HUES48 (cell line): ENCODE data around the gene FNIP1.
A peak's percentile ranks its signal among the peaks of the same experiment; 100 is the strongest.

ENCODE experiments used
- H3K27ac ChIP-seq: one replicate; pipeline ENCODE4 v1.7.0; 2013; ENCODE audit warnings: low read depth, low read length, inconsistent platforms
- H3K27me3 ChIP-seq: 2 replicates; pipeline ENCODE4 v1.6.1; 2013; ENCODE audit warnings: mild to moderate bottlenecking, low read length; ENCODE audit not compliant: control insufficient read depth, insufficient read depth
- H3K36me3 ChIP-seq: 2 replicates; pipeline ENCODE4 v1.6.1; 2013; ENCODE audit warnings: low read length; ENCODE audit not compliant: control insufficient read depth, insufficient read depth
- H3K4me1 ChIP-seq: 2 replicates; pipeline ENCODE4 v1.6.1; 2013; ENCODE audit warnings: mild to moderate bottlenecking, low read length; ENCODE audit not compliant: control insufficient read depth, insufficient read depth
- H3K4me3 ChIP-seq: 2 replicates; pipeline ENCODE4 v1.5.1; 2013; ENCODE audit warnings: mild to moderate bottlenecking, low read depth, low read length
- H3K9ac ChIP-seq: 2 replicates; pipeline ENCODE4 v1.6.1; 2013; ENCODE audit warnings: mild to moderate bottlenecking, low read depth, low read length, moderate library complexity
- H3K9me3 ChIP-seq: 2 replicates; pipeline ENCODE4 v1.6.1; 2013; ENCODE audit warnings: low read length; ENCODE audit not compliant: control insufficient read depth, insufficient read depth

FNIP1 gene

DNA sequence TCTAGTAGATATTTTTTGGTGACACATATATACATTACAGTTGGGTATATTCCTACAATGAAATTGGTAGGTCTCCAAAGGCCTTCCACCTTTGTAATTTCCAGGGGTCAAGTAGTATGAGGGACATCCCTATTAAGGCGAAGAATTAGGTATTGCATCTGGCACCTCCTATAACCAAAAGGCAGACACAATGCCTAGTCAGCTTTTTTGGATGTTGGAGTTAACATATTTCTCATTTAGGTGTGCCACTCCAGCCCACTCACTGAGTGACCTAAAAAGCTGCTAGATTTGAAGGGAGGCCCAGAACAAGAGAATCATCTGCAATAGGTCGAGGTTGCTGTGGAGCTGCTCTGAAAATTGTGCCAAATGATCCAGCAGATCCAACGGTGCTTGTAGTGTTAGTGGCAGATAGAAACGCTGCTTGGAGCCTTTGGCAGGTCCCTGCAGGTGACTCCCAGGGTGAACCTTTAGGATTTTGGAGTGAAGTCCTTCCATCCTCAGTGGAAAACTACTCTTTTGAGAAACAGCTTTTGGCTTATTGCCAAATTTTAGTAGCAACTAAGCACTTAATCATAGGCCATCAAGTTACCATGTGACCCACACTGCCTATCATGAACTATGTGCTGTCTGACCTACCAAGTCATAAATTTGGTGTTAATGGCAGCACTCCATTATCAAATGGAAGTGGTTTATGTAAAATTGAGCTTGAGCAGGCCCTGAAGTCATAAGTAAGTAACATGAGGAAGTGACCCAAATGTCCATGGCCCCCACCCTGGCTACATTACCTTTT, 15.7 kb upstream of the FNIP1 start:
- Histone ChIP-seq H3K4me3 (no peak overlapping the region), H3K9ac (no peak overlapping the region), H3K36me3 (no peaks in the 10 kb centered on the region), H3K9me3 (no peaks in the 10 kb centered on the region), H3K27me3 (no peaks in the 10 kb centered on the region), H3K4me1 (no peaks in the 10 kb centered on the region), H3K27ac (no peak overlapping the region)

DNA sequence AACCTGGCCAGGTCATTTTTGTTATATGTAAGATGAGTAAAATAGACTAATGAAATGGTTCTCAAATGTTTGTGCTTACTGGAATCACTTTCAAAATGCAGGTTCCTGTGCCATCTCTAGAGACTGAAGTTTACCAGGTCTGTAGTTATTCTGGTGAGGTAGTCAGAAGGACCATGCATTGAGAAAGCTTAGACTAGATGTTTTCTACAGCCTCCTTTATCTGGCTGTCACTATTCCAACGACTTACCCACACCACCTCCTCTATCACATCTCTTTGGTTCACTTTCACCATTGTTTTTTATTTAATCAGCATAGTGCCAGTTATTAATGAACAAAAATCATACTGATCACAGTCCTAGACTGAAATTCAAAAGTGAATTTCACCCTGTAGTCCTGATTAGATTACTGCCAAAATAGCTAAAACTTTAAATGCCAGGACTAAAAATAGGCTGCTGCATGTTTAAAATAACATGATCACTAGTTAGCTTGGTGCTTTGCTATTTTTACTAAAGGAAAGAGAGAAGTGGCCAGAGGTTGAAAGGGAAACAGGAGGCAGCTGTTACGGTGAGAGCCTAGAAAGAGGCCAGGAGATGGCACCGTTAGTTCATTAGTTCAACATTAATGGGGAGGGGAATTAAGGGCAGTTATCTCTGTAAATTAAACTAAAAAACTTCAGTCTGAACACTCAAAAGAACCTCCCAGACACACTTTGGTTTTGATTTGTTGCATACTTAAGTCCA, 13.9 kb upstream of the FNIP1 start:
- H3K27ac ChIP-seq = no peak overlapping the region
- H3K27me3 ChIP-seq = no peaks in the 10 kb centered on the region
- H3K9ac ChIP-seq = no peak overlapping the region
- H3K36me3 ChIP-seq = no peaks in the 10 kb centered on the region
- no peaks in the 10 kb centered on the region for H3K4me1 ChIP-seq
- H3K9me3 ChIP-seq = no peaks in the 10 kb centered on the region
- no peak overlapping the region for H3K4me3 ChIP-seq

DNA sequence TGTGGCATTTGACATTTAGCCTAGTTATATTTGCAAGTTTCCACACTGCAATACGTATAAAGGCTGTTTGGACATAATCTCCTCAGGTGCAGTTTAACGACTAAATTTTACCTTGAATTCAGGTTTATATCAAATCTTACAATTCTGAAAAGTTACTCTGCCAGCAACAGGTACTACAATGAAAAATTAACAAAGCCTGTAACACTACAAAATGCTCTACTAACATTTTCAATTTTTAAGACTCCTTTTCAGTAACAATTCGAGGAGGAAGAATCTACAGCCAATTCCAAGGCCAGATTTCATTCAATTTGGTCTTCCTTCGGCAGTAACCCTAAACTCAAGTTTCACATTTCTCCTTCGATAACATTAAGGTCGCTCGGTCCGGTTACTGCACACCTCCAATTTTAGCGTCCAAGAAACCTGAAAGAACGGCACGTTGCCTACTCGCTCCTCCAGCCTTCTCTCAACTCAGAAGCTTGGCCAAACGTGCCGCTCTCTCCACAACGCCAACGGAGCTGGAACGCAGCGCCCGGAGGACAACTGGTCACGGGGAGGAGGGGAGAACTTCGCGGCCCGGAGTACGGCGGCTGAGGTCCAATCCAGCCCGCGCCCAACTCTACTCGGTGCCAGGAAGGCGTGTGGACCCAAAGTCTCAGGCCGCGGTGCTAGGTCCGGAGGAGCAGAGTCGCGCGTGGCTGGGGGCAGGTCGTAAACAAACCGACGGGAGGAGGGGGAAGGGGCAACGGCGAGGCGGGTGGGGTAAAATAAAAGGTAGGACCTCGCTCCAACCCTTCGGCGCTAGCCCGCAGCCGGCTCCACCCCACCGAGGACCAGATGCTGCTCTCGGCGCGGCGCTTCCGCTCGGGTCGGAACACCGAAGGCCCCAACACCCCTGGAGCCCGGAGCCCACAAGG, 681 bp downstream of the FNIP1 start:
- H3K36me3 ChIP-seq = no peaks in the 10 kb centered on the region
- H3K4me1 ChIP-seq = no peaks in the 10 kb centered on the region; the same call in 1 of the 2 replicates

DNA sequence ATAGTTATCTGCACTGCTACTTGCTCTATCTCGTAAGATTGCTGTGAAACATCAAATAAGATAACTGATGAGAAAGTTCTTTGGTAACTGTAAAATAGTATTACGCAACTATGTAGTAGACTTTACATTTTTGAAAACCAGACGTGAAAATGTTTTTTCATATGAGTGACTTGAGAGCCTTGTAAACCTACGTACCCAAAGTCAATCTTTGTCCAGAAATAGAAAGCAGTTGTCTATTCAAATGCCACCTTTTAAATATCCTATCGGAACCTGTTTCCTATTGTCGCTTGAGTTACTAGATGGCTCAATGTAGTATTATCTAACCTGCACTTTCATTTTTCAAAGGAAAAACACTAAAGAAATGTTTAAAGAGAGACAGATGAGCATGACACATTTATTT, 1.6 kb downstream of the FNIP1 start:
- Histone ChIP-seq H3K36me3 (no peaks in the 10 kb centered on the region), H3K27me3 (peaks cover 5% of the 10 kb centered on the region; the same call in 1 of the 2 replicates), H3K27ac (no peak overlapping the region), H3K9me3 (no peaks in the 10 kb centered on the region), H3K9ac (no peak overlapping the region), H3K4me1 (no peaks in the 10 kb centered on the region; the same call in 1 of the 2 replicates), H3K4me3 (peak overlapping the region; percentile 85)

More for the DNA sequence above, 681 bp downstream of the FNIP1 start:
- peaks cover 5% of the 10 kb centered on the region; the same call in 1 of the 2 replicates for H3K27me3 ChIP-seq
- H3K9me3 ChIP-seq = no peaks in the 10 kb centered on the region
- peak overlapping the region; percentile 83 for H3K27ac ChIP-seq
- H3K4me3 ChIP-seq = peak overlapping the region; percentile 85
- H3K9ac ChIP-seq = peak overlapping the region; percentile 82

DNA sequence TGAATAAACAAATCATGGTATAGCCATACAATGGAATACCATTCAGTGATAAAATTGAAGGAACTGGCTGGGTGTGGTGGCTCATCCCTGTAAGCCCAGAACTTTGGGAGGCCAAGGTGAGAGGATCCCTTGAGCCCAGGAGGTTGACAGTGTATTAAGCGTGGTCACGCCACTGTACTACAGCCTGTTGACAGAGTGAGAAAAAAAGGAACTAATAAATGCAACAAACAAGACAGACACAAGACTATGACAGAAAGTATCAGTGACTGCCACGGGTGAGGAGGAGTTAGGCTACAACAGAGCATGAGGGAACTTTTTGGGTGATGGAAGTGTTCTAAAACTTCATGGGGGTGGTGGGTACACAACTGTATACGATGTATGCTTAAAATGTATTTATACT, 2.2 kb downstream of the FNIP1 start:
- no peaks in the 10 kb centered on the region for H3K9me3 ChIP-seq
- H3K4me3 ChIP-seq = no peak overlapping the region
- H3K36me3 ChIP-seq = no peaks in the 10 kb centered on the region
- H3K27me3 ChIP-seq = peaks cover 5% of the 10 kb centered on the region; the same call in 1 of the 2 replicates
- no peak overlapping the region for H3K27ac ChIP-seq
- H3K9ac ChIP-seq = no peak overlapping the region
- H3K4me1 ChIP-seq = no peaks in the 10 kb centered on the region; the same call in 1 of the 2 replicates

DNA sequence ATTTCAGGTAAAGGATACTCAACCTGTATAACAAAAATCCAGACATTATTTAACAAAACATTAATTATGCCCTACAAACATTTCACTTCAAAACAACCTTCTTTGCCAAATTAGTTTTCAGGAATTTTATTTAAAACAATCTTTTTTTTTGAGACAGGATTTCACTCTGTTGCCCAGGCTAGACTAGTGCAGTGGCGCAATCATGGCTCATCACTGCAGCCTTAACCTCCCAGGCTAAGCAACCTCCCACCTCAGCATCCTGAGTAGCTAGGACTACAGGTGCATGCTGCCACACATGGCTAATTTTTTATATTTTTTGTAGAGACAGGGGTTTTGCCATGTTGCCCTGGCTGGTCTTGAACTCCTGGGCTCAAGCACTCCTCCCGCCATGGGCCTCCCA, 3.9 kb downstream of the FNIP1 start:
- Histone ChIP-seq H3K4me3 (no peak overlapping the region), H3K27ac (no peak overlapping the region), H3K27me3 (peaks cover 4% of the 10 kb centered on the region; the same call in 1 of the 2 replicates), H3K36me3 (no peaks in the 10 kb centered on the region), H3K4me1 (no peaks in the 10 kb centered on the region; the same call in 1 of the 2 replicates), H3K9me3 (no peaks in the 10 kb centered on the region), H3K9ac (no peak overlapping the region)

DNA sequence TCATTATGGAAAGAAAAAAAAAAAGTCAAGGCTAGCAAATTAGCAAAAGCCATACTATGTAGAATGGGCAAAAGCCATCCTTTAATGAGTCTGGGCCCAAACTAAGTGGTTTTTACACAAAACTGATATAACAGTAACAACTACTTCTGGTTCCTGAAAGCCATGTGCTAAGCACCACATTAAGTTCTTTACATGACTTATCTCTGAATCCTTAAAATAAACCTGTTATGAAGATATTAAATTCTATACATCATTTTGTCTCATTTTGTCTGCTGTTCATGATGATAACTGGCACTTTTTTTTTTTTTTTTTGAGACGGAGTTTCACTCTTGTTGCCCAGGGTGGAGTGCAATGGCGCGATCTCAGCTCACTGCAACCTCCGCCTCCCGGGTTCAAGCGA, 5.0 kb downstream of the FNIP1 start:
- H3K27ac ChIP-seq = no peak overlapping the region
- no peaks in the 10 kb centered on the region for H3K36me3 ChIP-seq
- H3K4me3 ChIP-seq = no peak overlapping the region
- H3K27me3 ChIP-seq = no peaks in the 10 kb centered on the region
- H3K4me1 ChIP-seq = no peaks in the 10 kb centered on the region; the same call in 1 of the 2 replicates
- H3K9me3 ChIP-seq = no peaks in the 10 kb centered on the region
- no peak overlapping the region for H3K9ac ChIP-seq

DNA sequence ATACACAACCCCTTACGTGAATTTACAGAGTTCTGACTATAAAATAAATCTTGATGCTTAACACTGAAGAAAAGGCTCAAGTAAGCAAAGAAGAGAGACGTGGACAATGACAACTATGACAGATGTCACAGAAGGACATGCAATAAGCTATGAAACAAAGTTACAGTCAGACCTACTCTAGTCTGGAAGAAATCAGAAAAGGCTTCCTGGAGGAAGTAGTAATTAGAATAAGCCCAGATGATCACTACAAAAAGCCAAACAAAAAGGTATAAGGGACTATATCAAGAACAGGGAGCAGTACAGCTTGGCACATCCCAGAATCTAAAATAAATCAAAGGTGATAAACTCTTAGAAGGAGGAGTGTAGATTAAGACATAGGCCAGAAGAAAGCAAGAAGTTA, 6.3 kb downstream of the FNIP1 start:
- Histone ChIP-seq H3K27ac (no peak overlapping the region), H3K4me1 (no peaks in the 10 kb centered on the region; the same call in 1 of the 2 replicates), H3K36me3 (no peaks in the 10 kb centered on the region), H3K27me3 (no peaks in the 10 kb centered on the region), H3K9me3 (no peaks in the 10 kb centered on the region), H3K4me3 (no peak overlapping the region), H3K9ac (no peak overlapping the region)

DNA sequence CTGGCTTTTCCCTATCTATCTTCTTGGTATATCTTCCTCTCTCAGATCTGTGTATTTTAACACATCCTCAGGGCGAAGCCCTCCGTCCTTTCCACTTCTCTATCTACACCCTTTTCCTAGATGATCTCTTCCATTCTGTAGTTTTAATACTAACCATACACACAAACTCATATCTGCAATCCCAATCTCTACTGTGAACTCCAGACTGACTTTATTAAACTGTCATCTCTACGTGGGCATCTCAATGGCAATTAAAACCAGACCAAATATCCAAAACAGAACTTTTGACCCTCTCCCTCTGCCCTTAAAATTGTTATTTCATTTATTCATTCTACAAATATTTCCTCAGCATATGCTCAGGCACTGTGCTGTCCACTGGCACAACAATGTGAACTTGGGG, 7.1 kb downstream of the FNIP1 start:
- Histone ChIP-seq H3K4me3 (no peak overlapping the region), H3K9ac (no peak overlapping the region), H3K4me1 (no peaks in the 10 kb centered on the region), H3K27ac (no peak overlapping the region), H3K27me3 (no peaks in the 10 kb centered on the region), H3K36me3 (no peaks in the 10 kb centered on the region), H3K9me3 (no peaks in the 10 kb centered on the region)

DNA sequence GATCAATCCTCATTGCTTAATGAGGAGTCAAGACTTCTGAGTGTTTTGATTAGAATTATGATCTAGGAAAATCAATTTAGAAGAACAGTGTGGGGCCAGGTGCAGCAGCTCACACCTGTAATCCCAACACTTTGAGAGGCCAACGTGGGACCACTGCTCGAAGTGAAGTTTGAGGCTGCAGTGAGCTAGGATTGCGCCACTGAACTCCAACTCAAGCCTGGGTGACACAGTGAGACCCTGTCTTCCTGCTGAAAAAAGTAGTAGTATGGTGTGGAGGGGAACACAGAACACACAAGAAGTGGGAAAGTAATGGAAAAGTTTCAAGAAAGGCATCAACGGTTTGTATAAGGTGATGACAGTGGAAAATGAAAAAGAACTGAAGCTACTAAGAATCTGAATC, 9.1 kb downstream of the FNIP1 start:
- H3K36me3 ChIP-seq = no peaks in the 10 kb centered on the region
- no peaks in the 10 kb centered on the region for H3K9me3 ChIP-seq
- H3K9ac ChIP-seq = no peak overlapping the region
- H3K4me1 ChIP-seq = peaks cover 7% of the 10 kb centered on the region
- H3K4me3 ChIP-seq = no peak overlapping the region
- H3K27ac ChIP-seq = no peak overlapping the region
- no peaks in the 10 kb centered on the region for H3K27me3 ChIP-seq
